CD14-positive monocyte (primary cell): Measurements from ENCODE around the gene WIZ. TPM values are rescaled to one million over a fixed set of nuclear protein-coding genes. Genes with fewer than 3 reads are reported as not detected.

Experiments
- DNase-seq, 3 donors: peaks; one replicate each; pipeline ENCODE4 v3.0.0-alpha.2; 2011 to 2022
- H2AFZ ChIP-seq: 2 replicates; pipeline ENCODE4 v1.6.0; 2012; ENCODE audit warnings: mild to moderate bottlenecking, low read depth, low read length, inconsistent platforms; ENCODE audit not compliant: insufficient read depth, poor library complexity, severe bottlenecking
- H3K27ac ChIP-seq, 2 donors: 1 replicate in 1 of 2; 2 replicates in 1 of 2; pipeline ENCODE4 v1.5.1; 2012 to 2013; ENCODE audit warnings: low read length in 2 of 2, control low read depth in 1 of 2, inconsistent platforms in 1 of 2, low read depth in 1 of 2, mild to moderate bottlenecking in 1 of 2
- H3K27me3 ChIP-seq, 2 donors: one replicate each; pipeline versions ENCODE4 v1.6.0 to v1.6.1; 2011 to 2013; ENCODE audit warnings: low read length in 2 of 2; ENCODE audit not compliant: control insufficient read depth in 2 of 2, insufficient read depth in 2 of 2
- H3K36me3 ChIP-seq, 2 donors: replicated peaks in 1 of 2; 1 replicate in 1 of 2; 2 replicates in 1 of 2; pipeline versions ENCODE4 v1.5.1 to v1.6.1; 2012 to 2013; ENCODE audit warnings: low read length in 2 of 2, control low read depth in 1 of 2, inconsistent platforms in 1 of 2, mild to moderate bottlenecking in 1 of 2; ENCODE audit not compliant: insufficient read depth in 2 of 2, control insufficient read depth in 1 of 2
- H3K4me1 ChIP-seq, 2 donors: 1 replicate in 1 of 2; 2 replicates in 1 of 2; pipeline versions ENCODE4 v1.5.1 to v1.6.1; 2012 to 2013; ENCODE audit warnings: low read length in 2 of 2, control low read depth in 1 of 2, inconsistent platforms in 1 of 2, mild to moderate bottlenecking in 1 of 2, moderate library complexity in 1 of 2; ENCODE audit not compliant: insufficient read depth in 2 of 2, control insufficient read depth in 1 of 2
- H3K4me2 ChIP-seq: replicated peaks from 2 replicates; pipeline ENCODE3; 2012; ENCODE audit warnings: low read length, moderate library complexity, mild to moderate bottlenecking; ENCODE audit not compliant: poor library complexity, severe bottlenecking; ENCODE audit errors: extremely low read depth
- H3K4me3 ChIP-seq, 3 experiments: fragments of 200-600 bp in 1 of 3; sonication (generic) in 1 of 3; replicated peaks in 1 of 3; 1 replicate in 2 of 3; 2 replicates in 1 of 3; pipeline ENCODE4 v1.5.1; 2011 to 2013; ENCODE audit warnings: low read length in 3 of 3, mild to moderate bottlenecking in 3 of 3, control low read depth in 2 of 3, low read depth in 2 of 3, inconsistent platforms in 1 of 3, moderate library complexity in 1 of 3
- H3K79me2 ChIP-seq: 2 replicates; pipeline ENCODE4 v1.6.0; 2012; ENCODE audit warnings: mild to moderate bottlenecking, control low read depth, inconsistent platforms, low read length, moderate library complexity; ENCODE audit not compliant: insufficient read depth
- H3K9ac ChIP-seq: 2 replicates; pipeline ENCODE4 v1.6.0; 2017; ENCODE audit warnings: low read length, mild to moderate bottlenecking; ENCODE audit not compliant: insufficient read depth, poor library complexity, severe bottlenecking
- H3K9me3 ChIP-seq, 2 donors: replicated peaks in 1 of 2; 1 replicate in 1 of 2; 2 replicates in 1 of 2; pipeline versions ENCODE4 v1.5.1 to v1.6.1; 2012 to 2013; ENCODE audit warnings: low read length in 2 of 2, control low read depth in 1 of 2; ENCODE audit not compliant: control insufficient read depth in 1 of 2, insufficient read depth in 1 of 2
- H4K20me1 ChIP-seq: 2 replicates; pipeline ENCODE4 v1.6.0; 2012; ENCODE audit warnings: mild to moderate bottlenecking, low read length, control low read depth, moderate library complexity; ENCODE audit not compliant: insufficient read depth
- H3K27ac Mint-ChIP-seq, 7 donors: one replicate each; pipeline ENCODE4 v1.8.0; 2020; ENCODE audit warnings: mild to moderate bottlenecking in 7 of 7, mixed read lengths in 7 of 7, moderate library complexity in 6 of 7, inconsistent platforms in 2 of 7
- H3K27me3 Mint-ChIP-seq, 3 donors: one replicate each; pipeline ENCODE4 v1.8.0; 2021 to 2022; ENCODE audit warnings: low read depth in 3 of 3, mild to moderate bottlenecking in 3 of 3, mixed read lengths in 3 of 3, moderate library complexity in 3 of 3, inconsistent platforms in 1 of 3
- H3K36me3 Mint-ChIP-seq, 2 donors: one replicate each; pipeline ENCODE4 v1.8.0; 2020; ENCODE audit warnings: mixed read lengths in 2 of 2, inconsistent platforms in 1 of 2, mild to moderate bottlenecking in 1 of 2
- H3K4me1 Mint-ChIP-seq: one replicate; pipeline ENCODE4 v1.8.0; 2020; ENCODE audit warnings: mild to moderate bottlenecking, mixed read lengths
- H3K4me3 Mint-ChIP-seq, 2 donors: one replicate each; pipeline ENCODE4 v1.8.0; 2020; ENCODE audit warnings: mild to moderate bottlenecking in 2 of 2, mixed read lengths in 2 of 2, moderate library complexity in 1 of 2
- H3K9me3 Mint-ChIP-seq, 7 donors: one replicate each; pipeline ENCODE4 v1.8.0; 2020 to 2022; ENCODE audit warnings: mixed read lengths in 7 of 7, mild to moderate bottlenecking in 6 of 7, moderate library complexity in 6 of 7, inconsistent platforms in 2 of 7
- WGBS: methylation state at CpG from one replicate; pipeline ENCODE4 v1.1.5; 2013; ENCODE audit warnings: missing lambda C conversion rate; ENCODE audit not compliant: insufficient coverage; 5-methylcytosine and 5-hydroxymethylcytosine counted together
- intact Hi-C, 2 donors: fragments of 100-400 bp; cut with micrococcal nuclease; formaldehyde crosslinking; loops; one replicate each; pipeline versions ENCODE4 v1.15.0 to v1.15.1; 2023
- polyA plus RNA-seq, 3 donors: library from polyadenylated mRNA; depleted of rRNA in 1 of 3; unstranded in 2 of 3; stranded (reverse) in 1 of 3; fragments of 300-500 nt in 2 of 3; fragments of >200 nt in 1 of 3; fragmentation: Illumina TruSeq in 2 of 3; gene quantifications; 1 replicate in 2 of 3; 2 replicates in 1 of 3; pipeline ENCODE4 v1.2.3, GENCODE V29; 2012 to 2021
- TF ChIP-seq, protein P1 (sequence below): fragments of 200-600 bp; IDR thresholded peaks from one replicate; pipeline ENCODE4 v1.8.0; 2022; ENCODE audit warnings: antibody characterized with exemption, mild to moderate bottlenecking

The WIZ gene
- polyA plus RNA-seq, 3 donors = 0.47 to 13.7 (median 0.51) TPM

DNA sequence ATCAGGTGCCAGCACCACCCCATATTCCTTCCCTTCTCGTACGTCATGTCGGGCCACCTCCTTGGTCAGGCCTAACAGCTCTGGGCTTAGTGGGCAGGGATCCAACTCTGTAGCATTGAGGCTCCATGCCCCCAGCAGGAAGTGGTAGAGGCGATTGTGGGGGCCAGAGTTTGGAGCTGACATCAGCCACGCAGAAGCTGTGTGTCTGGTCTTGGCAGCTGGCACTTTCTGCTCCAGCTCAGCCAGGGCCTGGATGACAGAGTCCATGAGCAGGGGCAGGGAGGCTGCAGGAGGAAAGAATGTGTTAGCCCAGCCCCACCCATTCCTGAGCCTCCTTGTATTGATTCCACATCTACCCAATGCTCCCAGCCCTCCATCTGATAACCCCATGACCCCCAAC, 26.6 kb upstream of the WIZ start:
- H3K27ac ChIP-seq = no peak overlapping the region
- H4K20me1 ChIP-seq = no peaks in the 10 kb centered on the region
- no peak overlapping the region for H3K4me3 Mint-ChIP-seq
- TF ChIP-seq, protein P1, sequence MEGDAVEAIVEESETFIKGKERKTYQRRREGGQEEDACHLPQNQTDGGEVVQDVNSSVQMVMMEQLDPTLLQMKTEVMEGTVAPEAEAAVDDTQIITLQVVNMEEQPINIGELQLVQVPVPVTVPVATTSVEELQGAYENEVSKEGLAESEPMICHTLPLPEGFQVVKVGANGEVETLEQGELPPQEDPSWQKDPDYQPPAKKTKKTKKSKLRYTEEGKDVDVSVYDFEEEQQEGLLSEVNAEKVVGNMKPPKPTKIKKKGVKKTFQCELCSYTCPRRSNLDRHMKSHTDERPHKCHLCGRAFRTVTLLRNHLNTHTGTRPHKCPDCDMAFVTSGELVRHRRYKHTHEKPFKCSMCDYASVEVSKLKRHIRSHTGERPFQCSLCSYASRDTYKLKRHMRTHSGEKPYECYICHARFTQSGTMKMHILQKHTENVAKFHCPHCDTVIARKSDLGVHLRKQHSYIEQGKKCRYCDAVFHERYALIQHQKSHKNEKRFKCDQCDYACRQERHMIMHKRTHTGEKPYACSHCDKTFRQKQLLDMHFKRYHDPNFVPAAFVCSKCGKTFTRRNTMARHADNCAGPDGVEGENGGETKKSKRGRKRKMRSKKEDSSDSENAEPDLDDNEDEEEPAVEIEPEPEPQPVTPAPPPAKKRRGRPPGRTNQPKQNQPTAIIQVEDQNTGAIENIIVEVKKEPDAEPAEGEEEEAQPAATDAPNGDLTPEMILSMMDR = no peak
- peaks cover 0 to 6% of the 10 kb centered on the region in 2 donors for H3K9me3 ChIP-seq
- intact Hi-C loops = loop anchor here in 1 of 2 donors (10.0 kb wide), 1 partner anchor 78 kb away; no protein-coding TSS in a partner anchor
- H3K27ac Mint-ChIP-seq = no peak overlapping the region
- H3K27me3 ChIP-seq = peaks cover 0 to 2% of the 10 kb centered on the region in 2 donors
- no peaks in the 10 kb centered on the region for H3K4me1 ChIP-seq
- no peak for DNase-seq
- no peaks in the 10 kb centered on the region for H3K36me3 ChIP-seq
- H3K4me2 ChIP-seq = no peak overlapping the region
- no peaks in the 10 kb centered on the region for H3K79me2 ChIP-seq
- 12% methylated on average over 5 of the region's 5 CpGs for WGBS
- no peak overlapping the region for H3K9ac ChIP-seq
- H3K4me1 Mint-ChIP-seq = peaks cover 4% of the 10 kb centered on the region
- H3K4me3 ChIP-seq = no peak overlapping the region
- H3K9me3 Mint-ChIP-seq = peaks cover 0 to 12% (median 3%) of the 10 kb centered on the region in 7 donors
- H3K27me3 Mint-ChIP-seq = peaks cover 4 to 12% (median 6%) of the 10 kb centered on the region in 3 donors
- no peak overlapping the region for H2AFZ ChIP-seq
- no peaks in the 10 kb centered on the region for H3K36me3 Mint-ChIP-seq

- no peaks in the 10 kb centered on the region for H4K20me1 ChIP-seq
- H3K27me3 Mint-ChIP-seq = peaks cover 7 to 15% (median 10%) of the 10 kb centered on the region in 3 donors
- H2AFZ ChIP-seq = no peak overlapping the region
- no peak overlapping the region for H3K4me3 Mint-ChIP-seq
- H3K79me2 ChIP-seq = no peaks in the 10 kb centered on the region
- H3K36me3 Mint-ChIP-seq = no peaks in the 10 kb centered on the region
- TF ChIP-seq, protein P1 = no peak
- intact Hi-C loops = loop anchor here in 1 of 2 donors (10.0 kb wide), 1 partner anchor 79 kb away; no protein-coding TSS in a partner anchor
- peaks cover 0 to 2% of the 10 kb centered on the region in 2 donors for H3K27me3 ChIP-seq
- H3K9ac ChIP-seq = no peak overlapping the region
- 96% methylated on average over 10 of the region's 10 CpGs for WGBS
- no peaks in the 10 kb centered on the region for H3K36me3 ChIP-seq
- H3K4me2 ChIP-seq = no peak overlapping the region
- H3K9me3 Mint-ChIP-seq = peaks cover 0 to 14% (median 3%) of the 10 kb centered on the region in 7 donors
- no peak overlapping the region for H3K27ac ChIP-seq
- no peak overlapping the region for H3K4me3 ChIP-seq
- H3K27ac Mint-ChIP-seq = no peak overlapping the region
- H3K4me1 ChIP-seq = no peaks in the 10 kb centered on the region
- peaks cover 0 to 6% of the 10 kb centered on the region in 2 donors for H3K9me3 ChIP-seq
- no peak for DNase-seq
- peaks cover 4% of the 10 kb centered on the region for H3K4me1 Mint-ChIP-seq
Observed at GRCh38 chr19:15475611-15476010, 25.9 kb upstream of the WIZ start.
